ENCODE results near the gene JMJD8. TPM values are rescaled to one million over a fixed set of nuclear protein-coding genes. Genes with fewer than 3 reads are reported as not detected.

The JMJD8 gene
- total RNA-seq, 1 donor from 2014 or later, result 52.2 TPM

DNA sequence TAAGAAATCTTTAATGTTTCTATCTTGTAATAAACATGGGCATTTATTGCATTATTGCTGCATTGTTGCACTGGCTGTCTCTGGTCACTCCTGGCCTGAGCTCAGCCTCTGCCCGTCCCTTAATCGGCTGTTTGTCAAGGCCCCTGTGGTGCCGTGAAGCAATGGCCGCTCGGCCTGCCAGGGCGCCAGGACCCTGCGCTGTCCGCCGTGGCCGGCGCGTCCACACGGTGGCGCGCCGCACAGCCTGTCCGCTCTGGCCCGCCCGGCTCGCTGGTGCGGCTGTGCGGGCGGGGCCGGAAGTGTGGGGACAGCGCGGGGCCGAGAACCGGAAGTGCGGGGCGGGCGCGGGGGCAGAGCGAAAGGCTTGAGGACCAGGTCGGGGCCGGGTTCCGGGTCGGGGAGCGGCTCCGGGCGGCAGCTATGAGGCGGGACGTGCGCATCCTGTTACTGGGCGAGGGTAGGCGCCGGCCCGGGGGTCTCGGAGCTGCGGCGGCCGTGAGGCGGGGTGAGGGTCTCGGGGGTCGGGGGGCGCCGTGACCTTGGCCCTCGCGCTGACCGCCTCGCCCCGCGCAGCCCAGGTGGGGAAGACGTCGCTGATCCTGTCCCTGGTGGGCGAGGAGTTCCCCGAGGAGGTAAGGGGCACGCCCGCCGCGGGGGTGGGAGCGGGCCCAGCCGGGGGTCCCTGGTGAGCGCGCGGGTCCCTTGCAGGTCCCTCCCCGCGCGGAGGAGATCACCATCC, 16.2 kb downstream of the JMJD8 start, which contains the start of gene RHOT2:
Gene RHOT2 (plus strand): TSS at position 353 of the 739 bp plus-strand sequence. CDS start 68 bp downstream, at position 421.
- Mint-ChIP-seq H3K27ac (peak within 1 kb of the TSS; percentile 89), H3K9me3 (ENCODE audit: low read depth) (no peaks in the 10 kb centered on the region), H3K27me3 (no peaks in the 10 kb centered on the region), H3K36me3 (ENCODE audit: insufficient read depth) (no peaks in the 10 kb centered on the region), H3K4me3 (ENCODE audit: low read depth) (peak within 1 kb of the TSS; percentile 76), H3K4me1 (ENCODE audit: low read depth) (peaks cover 2% of the 10 kb centered on the region)
- peak; percentile 89 for DNase-seq (ENCODE audit: low spot score, unreplicated experiment)
- TF ChIP-seq, protein P1, sequence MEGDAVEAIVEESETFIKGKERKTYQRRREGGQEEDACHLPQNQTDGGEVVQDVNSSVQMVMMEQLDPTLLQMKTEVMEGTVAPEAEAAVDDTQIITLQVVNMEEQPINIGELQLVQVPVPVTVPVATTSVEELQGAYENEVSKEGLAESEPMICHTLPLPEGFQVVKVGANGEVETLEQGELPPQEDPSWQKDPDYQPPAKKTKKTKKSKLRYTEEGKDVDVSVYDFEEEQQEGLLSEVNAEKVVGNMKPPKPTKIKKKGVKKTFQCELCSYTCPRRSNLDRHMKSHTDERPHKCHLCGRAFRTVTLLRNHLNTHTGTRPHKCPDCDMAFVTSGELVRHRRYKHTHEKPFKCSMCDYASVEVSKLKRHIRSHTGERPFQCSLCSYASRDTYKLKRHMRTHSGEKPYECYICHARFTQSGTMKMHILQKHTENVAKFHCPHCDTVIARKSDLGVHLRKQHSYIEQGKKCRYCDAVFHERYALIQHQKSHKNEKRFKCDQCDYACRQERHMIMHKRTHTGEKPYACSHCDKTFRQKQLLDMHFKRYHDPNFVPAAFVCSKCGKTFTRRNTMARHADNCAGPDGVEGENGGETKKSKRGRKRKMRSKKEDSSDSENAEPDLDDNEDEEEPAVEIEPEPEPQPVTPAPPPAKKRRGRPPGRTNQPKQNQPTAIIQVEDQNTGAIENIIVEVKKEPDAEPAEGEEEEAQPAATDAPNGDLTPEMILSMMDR (IDR thresholded peaks at IDR 0.05; ENCODE audit: unreplicated experiment), result peak; percentile 94

GRCh38 chr16:667113-667779, 16.9 kb downstream of the JMJD8 start:
- H3K9me3 Mint-ChIP-seq (ENCODE audit: low read depth), result no peaks in the 10 kb centered on the region
- peaks cover 1% of the 10 kb centered on the region for H3K36me3 Mint-ChIP-seq (ENCODE audit: insufficient read depth)
- TF ChIP-seq, protein P1 (IDR thresholded peaks at IDR 0.05; ENCODE audit: unreplicated experiment), result no peak
- DNase-seq (ENCODE audit: low spot score, unreplicated experiment), result no peak
- H3K27me3 Mint-ChIP-seq, result no peaks in the 10 kb centered on the region
- peak overlapping the region; percentile 27 for H3K4me3 Mint-ChIP-seq (ENCODE audit: low read depth)
- peak overlapping the region; percentile 89 for H3K27ac Mint-ChIP-seq
- peaks cover 2% of the 10 kb centered on the region for H3K4me1 Mint-ChIP-seq (ENCODE audit: low read depth)

DNA sequence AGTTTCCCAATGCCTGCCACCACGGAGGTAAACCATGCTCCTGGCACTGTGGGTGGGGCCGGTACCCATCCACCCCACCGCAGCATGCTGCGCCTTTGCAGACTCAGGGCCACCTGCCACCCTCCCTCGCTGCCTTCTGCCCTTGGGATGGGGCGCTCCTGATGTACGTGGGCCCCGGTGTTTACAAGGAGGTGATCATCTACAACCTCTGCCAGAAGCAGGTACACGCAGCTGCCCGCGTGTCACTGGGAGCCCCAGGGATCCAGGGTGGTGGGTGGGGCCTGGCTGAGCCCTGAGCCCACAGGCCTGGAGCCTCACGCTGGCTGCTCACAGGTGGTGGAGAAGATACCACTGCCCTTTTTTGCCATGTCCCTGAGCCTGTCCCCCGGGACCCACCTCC, 17.6 kb downstream of the JMJD8 start:
- Mint-ChIP-seq H3K4me3 (ENCODE audit: low read depth) (no peak overlapping the region), H3K27ac (no peak overlapping the region), H3K36me3 (ENCODE audit: insufficient read depth) (peaks cover 1% of the 10 kb centered on the region), H3K4me1 (ENCODE audit: low read depth) (peaks cover 2% of the 10 kb centered on the region), H3K27me3 (no peaks in the 10 kb centered on the region), H3K9me3 (ENCODE audit: low read depth) (no peaks in the 10 kb centered on the region)
- TF ChIP-seq, protein P1 (IDR thresholded peaks at IDR 0.05; ENCODE audit: unreplicated experiment), result no peak
- no peak for DNase-seq (ENCODE audit: low spot score, unreplicated experiment)

DNA sequence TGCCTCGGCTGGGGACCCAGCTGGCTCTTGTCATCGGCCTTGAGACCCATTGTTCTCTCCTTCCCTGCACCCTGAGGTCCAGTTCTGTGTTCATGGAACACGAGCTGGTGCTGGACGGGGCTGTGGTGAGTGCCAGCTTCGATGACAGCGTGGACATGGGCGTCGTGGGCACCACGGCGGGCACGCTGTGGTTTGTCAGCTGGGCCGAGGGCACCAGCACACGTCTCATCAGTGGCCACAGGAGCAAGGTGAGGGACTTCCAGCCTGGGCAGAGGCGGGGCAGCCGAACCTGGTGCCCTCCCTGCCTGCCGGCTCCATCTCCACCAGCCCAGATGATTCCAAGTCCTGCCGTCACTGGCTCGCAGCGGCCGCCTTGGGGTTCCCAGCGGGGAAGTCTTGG, 21.5 kb downstream of the JMJD8 start:
- no peaks in the 10 kb centered on the region for H3K9me3 Mint-ChIP-seq (ENCODE audit: low read depth)
- H3K36me3 Mint-ChIP-seq (ENCODE audit: insufficient read depth), result peaks cover 1% of the 10 kb centered on the region
- DNase-seq (ENCODE audit: low spot score, unreplicated experiment), result no peak
- H3K27me3 Mint-ChIP-seq, result no peaks in the 10 kb centered on the region
- H3K4me1 Mint-ChIP-seq (ENCODE audit: low read depth), result no peaks in the 10 kb centered on the region
- no peak overlapping the region for H3K4me3 Mint-ChIP-seq (ENCODE audit: low read depth)
- H3K27ac Mint-ChIP-seq, result no peak overlapping the region
- TF ChIP-seq, protein P1 (IDR thresholded peaks at IDR 0.05; ENCODE audit: unreplicated experiment), result no peak

- H3K27ac Mint-ChIP-seq, result no peak overlapping the region
- no peaks in the 10 kb centered on the region for H3K9me3 Mint-ChIP-seq (ENCODE audit: low read depth)
These were observed 22.0 kb downstream of the JMJD8 start for GRCh38 chr16:662095-662494.

More at GRCh38 chr16:662095-662494, 22.0 kb downstream of the JMJD8 start:
- DNase-seq (ENCODE audit: low spot score, unreplicated experiment), result no peak
- Mint-ChIP-seq H3K4me1 (ENCODE audit: low read depth) (no peaks in the 10 kb centered on the region), H3K36me3 (ENCODE audit: insufficient read depth) (peaks cover 1% of the 10 kb centered on the region), H3K4me3 (ENCODE audit: low read depth) (no peak overlapping the region), H3K27me3 (no peaks in the 10 kb centered on the region)
- TF ChIP-seq, protein P1 (IDR thresholded peaks at IDR 0.05; ENCODE audit: unreplicated experiment), result no peak

All from progenitor cell of endocrine pancreas (in vitro differentiated cells).